BJ (cell line): Measurements from ENCODE around the gene DGKB. TPM values are rescaled to one million over a fixed set of nuclear protein-coding genes. Genes with fewer than 3 reads are reported as not detected.

Experiments
- CTCF ChIA-PET: fragments of 350-600 bp; formaldehyde crosslinking; extraction: SDS; loops from one replicate; lab custom pipeline; 2021; ENCODE audit warnings: antibody characterized with exemption, inconsistent platforms; lab: Yijun Ruan, JAX
- POLR2A ChIA-PET: fragments of 300-600 bp; sonication (Branson Sonifier 250); formaldehyde crosslinking; extraction: SDS; loops from one replicate; lab custom pipeline; 2021; ENCODE audit warnings: antibody characterized with exemption; lab: Charles Lee
- DNase-seq: peaks from one replicate; pipeline ENCODE4 v3.0.0-alpha.2; 2011; ENCODE audit warnings: low read depth
- H3K27me3 ChIP-seq: 2 replicates; pipeline ENCODE4 v1.6.0; 2011; ENCODE audit warnings: low read length; ENCODE audit not compliant: control insufficient read depth, insufficient read depth
- H3K36me3 ChIP-seq: 2 replicates; pipeline ENCODE4 v1.5.1; 2011; ENCODE audit warnings: low read length; ENCODE audit not compliant: control insufficient read depth, insufficient read depth
- H3K4me3 ChIP-seq: 2 replicates; pipeline ENCODE4 v1.5.1; 2011; ENCODE audit warnings: low read depth, mild to moderate bottlenecking, control low read depth, low read length
- CTCF ChIP-seq: IDR thresholded peaks from 2 replicates; pipeline ENCODE4 v1.5.1; 2011; ENCODE audit warnings: low read depth, mild to moderate bottlenecking, control low read depth, inconsistent platforms, low read length, moderate library complexity; ENCODE audit not compliant: insufficient read depth
- polyA plus RNA-seq: library from polyadenylated mRNA; depleted of rRNA; stranded (reverse); fragments of >200 nt; gene quantifications from 2 replicates; pipeline ENCODE4 v1.2.3, GENCODE V29; 2011

DGKB gene
- polyA plus RNA-seq, 1 experiment = 0.09 TPM

- DNase-seq = no peak
- TF ChIP-seq CTCF = no peak
- Histone ChIP-seq H3K27me3 (no peaks in the 10 kb centered on the region), H3K36me3 (no peaks in the 10 kb centered on the region), H3K4me3 (no peak overlapping the region)
- POLR2A ChIA-PET = no interaction called here
- CTCF ChIA-PET = no interaction called here
These were observed 262.8 kb downstream of the DGKB start for GRCh38 chr7:14639801-14640200.

- CTCF ChIA-PET = interaction anchor here (0.6 kb wide), 1 partner anchor 250 kb away, joined by 3 read pairs; no protein-coding TSS in a partner anchor
- no peak for TF ChIP-seq CTCF
- no peak for DNase-seq
- Histone ChIP-seq H3K4me3 (no peak overlapping the region), H3K27me3 (no peaks in the 10 kb centered on the region), H3K36me3 (no peaks in the 10 kb centered on the region)
- POLR2A ChIA-PET = no interaction called here
These were observed 263.2 kb downstream of the DGKB start for GRCh38 chr7:14639329-14639728.

GRCh38 chr7:14637968-14638367, 264.6 kb downstream of the DGKB start:
- POLR2A ChIA-PET = no interaction called here

GRCh38 chr7:14635955-14636354, 266.6 kb downstream of the DGKB start:
- H3K27me3 ChIP-seq = no peaks in the 10 kb centered on the region
- TF ChIP-seq CTCF = no peak

More at GRCh38 chr7:14637968-14638367, 264.6 kb downstream of the DGKB start:
- CTCF ChIA-PET = no interaction called here
- TF ChIP-seq CTCF = no peak
- H3K36me3 ChIP-seq = no peaks in the 10 kb centered on the region
- H3K4me3 ChIP-seq = no peak overlapping the region
- DNase-seq = no peak
- H3K27me3 ChIP-seq = no peaks in the 10 kb centered on the region

GRCh38 chr7:14630048-14630447, 272.5 kb downstream of the DGKB start:
- CTCF ChIA-PET = no interaction called here
- DNase-seq = no peak
- POLR2A ChIA-PET = no interaction called here

More at GRCh38 chr7:14635955-14636354, 266.6 kb downstream of the DGKB start:
- H3K4me3 ChIP-seq = no peak overlapping the region
- H3K36me3 ChIP-seq = no peaks in the 10 kb centered on the region
- DNase-seq = no peak
- POLR2A ChIA-PET = no interaction called here
- CTCF ChIA-PET = no interaction called here

More at GRCh38 chr7:14630048-14630447, 272.5 kb downstream of the DGKB start:
- H3K27me3 ChIP-seq = no peaks in the 10 kb centered on the region
- no peak overlapping the region for H3K4me3 ChIP-seq
- H3K36me3 ChIP-seq = no peaks in the 10 kb centered on the region
- no peak for TF ChIP-seq CTCF
